Calu3 (cell line): ENCODE results near the gene KCNIP4. TPM values are rescaled to one million over a fixed set of nuclear protein-coding genes. Genes with fewer than 3 reads are reported as not detected.

Experiments
- BruUV-seq: library from RNA; stranded (reverse); fragments of 400-500 nt; replicated peaks from 2 replicates; lab custom pipeline; 2021; lab: Mats Ljungman, UMichigan
- CTCF ChIA-PET: fragments of 300-600 bp; sonication (Branson Sonifier 250); formaldehyde crosslinking; loops from one replicate; lab custom pipeline; 2022; ENCODE audit warnings: antibody characterized with exemption; lab: Charles Lee
- DNase-seq: peaks from one replicate; pipeline ENCODE4 v3.0.0; 2022
- H3K27ac Mint-ChIP-seq: one replicate; pipeline ENCODE4 v1.8.0; 2022; ENCODE audit warnings: mixed read lengths; ENCODE audit not compliant: unreplicated experiment
- H3K27me3 Mint-ChIP-seq: one replicate; pipeline ENCODE4 v1.8.0; 2022; ENCODE audit warnings: mixed read lengths; ENCODE audit not compliant: unreplicated experiment
- H3K36me3 Mint-ChIP-seq: one replicate; pipeline ENCODE4 v1.8.0; 2022; ENCODE audit warnings: mild to moderate bottlenecking, moderate library complexity, mixed read lengths; ENCODE audit not compliant: insufficient read depth, unreplicated experiment
- H3K4me1 Mint-ChIP-seq: one replicate; pipeline ENCODE4 v1.8.0; 2022; ENCODE audit warnings: mild to moderate bottlenecking, low read depth, mixed read lengths; ENCODE audit not compliant: unreplicated experiment
- H3K4me3 Mint-ChIP-seq: one replicate; pipeline ENCODE4 v1.8.0; 2022; ENCODE audit warnings: mild to moderate bottlenecking, low read depth, moderate library complexity, mixed read lengths; ENCODE audit not compliant: unreplicated experiment
- H3K9me3 Mint-ChIP-seq: one replicate; pipeline ENCODE4 v1.8.0; 2022; ENCODE audit warnings: low read depth, mixed read lengths; ENCODE audit not compliant: unreplicated experiment
- CTCF ChIP-seq: fragments of 200-600 bp; IDR thresholded peaks from one replicate; pipeline ENCODE4 v1.8.0; 2022; ENCODE audit warnings: antibody characterized with exemption; ENCODE audit not compliant: unreplicated experiment
- intact Hi-C: fragments of 100-400 bp; cut with micrococcal nuclease; formaldehyde crosslinking; loops from one replicate; pipeline ENCODE4 v1.10.0; 2022; ENCODE audit not compliant: unreplicated experiment
- total RNA-seq: library from RNA; stranded (reverse); gene quantifications from 2 replicates; pipeline ENCODE4 v1.2.3, GENCODE V29; 2022

The KCNIP4 gene
- total RNA-seq, 1 experiment from 2014 or later, result not detected

- TF ChIP-seq CTCF, result no peak
- DNase-seq, result no peak
- Mint-ChIP-seq H3K4me1 (no peaks in the 10 kb centered on the region), H3K36me3 (no peaks in the 10 kb centered on the region), H3K9me3 (no peaks in the 10 kb centered on the region), H3K27ac (no peak overlapping the region), H3K4me3 (no peak overlapping the region), H3K27me3 (no peaks in the 10 kb centered on the region)
- CTCF ChIA-PET, result no interaction called here
- intact Hi-C loops, result no loop called here
- no TSS peak for BruUV-seq
These were observed 75.4 kb downstream of the KCNIP4 start for GRCh38 chr4:21873145-21873544.

GRCh38 chr4:21872101-21872500, 76.5 kb downstream of the KCNIP4 start:
- H3K4me1 Mint-ChIP-seq, result no peaks in the 10 kb centered on the region
- H3K27ac Mint-ChIP-seq, result no peak overlapping the region
- H3K36me3 Mint-ChIP-seq, result no peaks in the 10 kb centered on the region
- CTCF ChIA-PET, result no interaction called here
- H3K27me3 Mint-ChIP-seq, result no peaks in the 10 kb centered on the region
- no peak for DNase-seq
- no TSS peak for BruUV-seq
- H3K4me3 Mint-ChIP-seq, result no peak overlapping the region
- intact Hi-C loops, result no loop called here
- no peaks in the 10 kb centered on the region for H3K9me3 Mint-ChIP-seq
- TF ChIP-seq CTCF, result no peak

GRCh38 chr4:21869978-21870745, 78.4 kb downstream of the KCNIP4 start:
- Mint-ChIP-seq H3K4me1 (no peaks in the 10 kb centered on the region), H3K9me3 (no peaks in the 10 kb centered on the region), H3K36me3 (no peaks in the 10 kb centered on the region), H3K27me3 (no peaks in the 10 kb centered on the region), H3K4me3 (no peak overlapping the region), H3K27ac (no peak overlapping the region)
- no TSS peak for BruUV-seq
- no peak for DNase-seq
- CTCF ChIA-PET, result no interaction called here
- no peak for TF ChIP-seq CTCF
- intact Hi-C loops, result no loop called here

- TF ChIP-seq CTCF, result no peak
- Mint-ChIP-seq H3K36me3 (no peaks in the 10 kb centered on the region), H3K9me3 (peaks cover 4% of the 10 kb centered on the region), H3K4me1 (no peaks in the 10 kb centered on the region), H3K4me3 (no peak overlapping the region), H3K27ac (no peak overlapping the region), H3K27me3 (peaks cover 11% of the 10 kb centered on the region)
- BruUV-seq, result no TSS peak
- CTCF ChIA-PET, result no interaction called here
- intact Hi-C loops, result no loop called here
- no peak for DNase-seq
These were observed 83.9 kb downstream of the KCNIP4 start for GRCh38 chr4:21864686-21865085.
